Measurements from ENCODE around the gene ERAS. TPM values are rescaled to one million over a fixed set of nuclear protein-coding genes. Genes with fewer than 3 reads are reported as not detected.
A peak's percentile ranks its signal among the peaks of the same experiment; 100 is the strongest.

ERAS gene
- total RNA-seq, 1 donor from 2014 or later = 0.31 TPM

DNA sequence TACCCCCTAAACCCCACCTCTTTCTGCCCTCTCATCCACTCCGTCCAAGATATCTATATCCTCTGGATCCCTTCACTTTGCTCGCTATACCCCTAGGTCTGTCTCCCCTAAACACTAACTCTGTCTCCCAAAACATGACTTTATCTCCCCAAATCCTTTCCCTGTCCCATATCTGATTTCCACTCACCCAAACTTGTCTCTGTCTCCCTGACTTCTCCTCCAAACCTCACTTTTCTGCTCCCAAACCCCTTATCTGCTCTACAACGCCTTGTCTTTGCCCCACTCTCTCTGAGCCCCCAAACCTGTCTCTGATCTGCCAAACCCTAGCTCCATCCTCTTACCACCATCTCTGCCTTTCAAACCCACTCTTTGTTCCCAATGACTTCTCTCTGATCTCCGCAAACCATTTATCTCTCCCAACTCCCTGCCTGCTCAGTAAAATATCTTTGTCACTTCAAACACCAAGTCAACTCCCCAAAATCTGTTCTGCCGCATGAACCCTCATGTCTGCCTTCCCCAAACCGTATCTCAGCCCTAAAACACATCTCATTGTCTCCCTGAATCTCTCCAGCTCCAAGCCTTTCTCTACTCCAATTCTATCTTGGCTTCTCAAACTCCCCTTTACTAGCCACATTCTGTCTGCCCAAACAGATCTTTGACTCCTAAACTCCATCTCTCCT lies 39.3 kb upstream of the ERAS start:
- TF ChIP-seq, protein P1, sequence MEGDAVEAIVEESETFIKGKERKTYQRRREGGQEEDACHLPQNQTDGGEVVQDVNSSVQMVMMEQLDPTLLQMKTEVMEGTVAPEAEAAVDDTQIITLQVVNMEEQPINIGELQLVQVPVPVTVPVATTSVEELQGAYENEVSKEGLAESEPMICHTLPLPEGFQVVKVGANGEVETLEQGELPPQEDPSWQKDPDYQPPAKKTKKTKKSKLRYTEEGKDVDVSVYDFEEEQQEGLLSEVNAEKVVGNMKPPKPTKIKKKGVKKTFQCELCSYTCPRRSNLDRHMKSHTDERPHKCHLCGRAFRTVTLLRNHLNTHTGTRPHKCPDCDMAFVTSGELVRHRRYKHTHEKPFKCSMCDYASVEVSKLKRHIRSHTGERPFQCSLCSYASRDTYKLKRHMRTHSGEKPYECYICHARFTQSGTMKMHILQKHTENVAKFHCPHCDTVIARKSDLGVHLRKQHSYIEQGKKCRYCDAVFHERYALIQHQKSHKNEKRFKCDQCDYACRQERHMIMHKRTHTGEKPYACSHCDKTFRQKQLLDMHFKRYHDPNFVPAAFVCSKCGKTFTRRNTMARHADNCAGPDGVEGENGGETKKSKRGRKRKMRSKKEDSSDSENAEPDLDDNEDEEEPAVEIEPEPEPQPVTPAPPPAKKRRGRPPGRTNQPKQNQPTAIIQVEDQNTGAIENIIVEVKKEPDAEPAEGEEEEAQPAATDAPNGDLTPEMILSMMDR (IDR thresholded peaks at IDR 0.05; ENCODE audit: unreplicated experiment) = no peak
- no peak for DNase-seq (ENCODE audit: low spot score, unreplicated experiment)
- Mint-ChIP-seq H3K27me3 (peaks cover 19% of the 10 kb centered on the region), H3K4me1 (ENCODE audit: low read depth) (no peaks in the 10 kb centered on the region), H3K27ac (no peak overlapping the region), H3K9me3 (ENCODE audit: low read depth) (peaks cover 13% of the 10 kb centered on the region), H3K4me3 (ENCODE audit: low read depth) (no peak overlapping the region), H3K36me3 (ENCODE audit: insufficient read depth) (no peaks in the 10 kb centered on the region)

DNA sequence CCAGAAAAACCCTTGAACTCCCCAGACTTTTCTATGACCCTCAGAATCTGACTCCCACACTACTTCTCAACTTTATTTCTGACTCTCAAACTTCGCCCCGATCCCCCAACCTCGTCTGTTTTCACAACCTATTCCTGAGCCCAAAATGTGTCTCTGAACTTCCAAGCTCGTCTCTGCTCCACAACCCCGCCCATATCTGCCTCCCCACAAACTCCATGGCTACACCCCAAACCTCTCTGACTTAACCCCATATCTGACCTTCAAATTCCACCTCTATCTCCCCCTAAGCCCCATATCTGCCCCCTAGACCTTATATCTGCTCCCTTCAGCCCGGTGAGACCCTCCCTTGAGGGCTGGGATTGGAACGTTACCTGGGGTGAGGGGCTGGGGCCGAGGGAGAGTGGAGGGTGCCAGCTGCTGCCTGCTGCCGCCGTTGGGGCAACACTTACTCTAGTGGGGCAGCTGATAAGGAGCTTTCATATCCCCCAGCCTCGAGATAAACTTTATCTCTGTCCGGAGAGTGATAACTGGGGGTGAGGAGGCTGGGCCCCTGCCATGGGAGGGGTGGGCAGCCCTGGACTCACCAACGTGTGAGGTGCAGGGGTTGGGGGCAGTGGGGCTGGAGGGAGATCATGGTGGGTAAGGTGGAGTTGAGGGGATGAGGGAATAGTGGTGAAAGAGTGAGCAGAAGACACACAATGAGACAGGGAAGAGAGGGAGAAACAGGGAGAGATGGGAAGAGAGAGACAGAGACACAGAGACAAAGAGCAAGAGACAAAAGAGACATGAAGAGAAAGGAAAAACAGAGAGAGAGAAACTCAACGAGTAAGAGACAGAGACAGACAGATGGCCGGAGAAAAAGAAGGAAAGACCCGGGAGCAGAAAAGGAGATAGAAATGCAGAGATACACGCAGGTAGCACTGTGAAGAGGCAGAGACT lies 38.5 kb upstream of the ERAS start:
- Mint-ChIP-seq H3K4me3 (ENCODE audit: low read depth) (no peak overlapping the region), H3K27me3 (peaks cover 19% of the 10 kb centered on the region), H3K4me1 (ENCODE audit: low read depth) (no peaks in the 10 kb centered on the region), H3K36me3 (ENCODE audit: insufficient read depth) (no peaks in the 10 kb centered on the region), H3K9me3 (ENCODE audit: low read depth) (peaks cover 11% of the 10 kb centered on the region), H3K27ac (no peak overlapping the region)
- TF ChIP-seq, protein P1 (IDR thresholded peaks at IDR 0.05; ENCODE audit: unreplicated experiment) = no peak
- no peak for DNase-seq (ENCODE audit: low spot score, unreplicated experiment)

DNA sequence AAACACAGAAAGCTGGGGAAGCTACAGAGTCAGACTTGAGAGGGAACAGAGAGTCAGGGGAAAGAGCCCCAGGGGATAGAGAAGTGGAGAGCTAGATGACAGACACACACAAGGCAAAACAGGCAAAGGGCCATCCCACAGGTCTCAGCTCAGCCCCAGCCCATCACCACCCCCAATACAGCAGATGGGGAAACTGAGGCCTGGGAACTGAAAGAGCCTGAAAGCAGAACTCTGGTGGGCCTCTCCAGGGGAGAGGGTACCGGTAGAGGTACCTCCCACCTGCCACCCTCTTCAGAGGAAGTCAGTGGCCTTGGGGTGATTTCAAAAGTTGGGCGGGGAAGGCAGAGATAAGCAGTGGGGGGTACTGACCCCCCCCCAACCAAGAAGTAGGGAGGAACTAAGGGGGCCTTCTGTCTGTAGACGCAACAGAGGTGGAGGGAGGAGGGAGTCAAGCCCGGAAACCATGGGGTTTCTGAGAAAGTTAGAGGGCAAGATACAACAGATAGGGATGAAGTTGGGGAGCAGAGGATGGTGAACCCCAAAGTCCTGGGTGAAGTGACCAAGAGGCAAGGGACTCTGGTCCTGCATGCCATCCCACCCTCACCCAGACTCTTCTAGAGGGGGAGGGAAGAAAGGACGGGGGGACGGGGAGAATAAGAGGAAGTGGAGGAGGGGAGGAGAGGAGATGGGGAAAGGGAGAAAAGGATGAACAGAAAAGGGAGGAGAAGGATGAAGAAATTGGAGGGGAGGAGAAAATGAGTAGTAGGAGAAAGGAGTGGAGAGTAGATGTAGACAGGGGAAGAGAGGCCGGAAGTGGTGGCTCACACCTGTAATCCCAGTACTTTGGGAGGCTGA lies 36.7 kb upstream of the ERAS start:
- Mint-ChIP-seq H3K36me3 (ENCODE audit: insufficient read depth) (no peaks in the 10 kb centered on the region), H3K27ac (peak overlapping the region; percentile 13), H3K9me3 (ENCODE audit: low read depth) (peaks cover 11% of the 10 kb centered on the region), H3K27me3 (peaks cover 19% of the 10 kb centered on the region), H3K4me3 (ENCODE audit: low read depth) (no peak overlapping the region), H3K4me1 (ENCODE audit: low read depth) (peaks cover 2% of the 10 kb centered on the region)
- TF ChIP-seq, protein P1 (IDR thresholded peaks at IDR 0.05; ENCODE audit: unreplicated experiment) = no peak
- DNase-seq (ENCODE audit: low spot score, unreplicated experiment) = no peak

DNA sequence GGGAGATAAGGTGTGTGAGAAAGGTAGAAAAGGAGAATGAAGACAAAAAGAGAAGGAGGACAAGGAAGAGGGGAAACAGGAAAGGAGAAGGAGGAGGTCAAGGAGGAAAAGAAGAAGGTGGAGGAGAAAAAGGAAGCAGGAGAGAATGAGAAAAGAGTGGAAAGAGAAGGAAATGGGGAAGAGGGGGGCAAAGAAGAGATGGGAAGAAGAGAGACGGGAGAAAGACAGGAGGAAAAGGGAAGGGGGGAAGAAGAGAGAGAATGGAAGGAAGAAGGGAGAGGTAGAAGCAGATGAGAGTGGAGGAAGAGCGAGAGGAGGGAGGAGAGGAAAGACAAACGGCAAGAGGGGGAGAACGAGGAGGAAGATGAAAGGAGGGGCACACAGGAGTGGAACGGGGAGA lies 35.8 kb upstream of the ERAS start:
- Mint-ChIP-seq H3K9me3 (ENCODE audit: low read depth) (peaks cover 9% of the 10 kb centered on the region), H3K4me3 (ENCODE audit: low read depth) (no peak overlapping the region), H3K4me1 (ENCODE audit: low read depth) (peaks cover 3% of the 10 kb centered on the region), H3K27me3 (peaks cover 16% of the 10 kb centered on the region), H3K27ac (no peak overlapping the region), H3K36me3 (ENCODE audit: insufficient read depth) (no peaks in the 10 kb centered on the region)
- TF ChIP-seq, protein P1 (IDR thresholded peaks at IDR 0.05; ENCODE audit: unreplicated experiment) = no peak
- DNase-seq (ENCODE audit: low spot score, unreplicated experiment) = no peak

Measured in progenitor cell of endocrine pancreas (in vitro differentiated cells).